Measurements from ENCODE around the gene FGB. TPM values are rescaled to one million over a fixed set of nuclear protein-coding genes. Genes with fewer than 3 reads are reported as not detected.

The FGB gene
- total and polyA plus RNA-seq, 2 of the 13 experiments (the other 11 are each of a cell fraction or from before 2014, with no cell fraction given): 226 to 784 TPM

GRCh38 chr4:154560824-154561231 is 2.0 kb upstream of the FGB start (continued):
- no peak for TF ChIP-seq ZMYM3 (CRISPR knock-in tag; IDR thresholded peaks at IDR 0.05)
- TF ChIP-seq KLF9 (CRISPR knock-in tag; IDR thresholded peaks at IDR 0.05; ENCODE audit: low read depth): no peak
- no peak for TF ChIP-seq ZNF160 (CRISPR knock-in tag; IDR thresholded peaks at IDR 0.05)
- TF ChIP-seq NR2C2 (CRISPR knock-in tag; IDR thresholded peaks at IDR 0.05; ENCODE audit: borderline replicate concordance): no peak; the same call in 1 of the 2 replicates
- TF ChIP-seq, protein P1, sequence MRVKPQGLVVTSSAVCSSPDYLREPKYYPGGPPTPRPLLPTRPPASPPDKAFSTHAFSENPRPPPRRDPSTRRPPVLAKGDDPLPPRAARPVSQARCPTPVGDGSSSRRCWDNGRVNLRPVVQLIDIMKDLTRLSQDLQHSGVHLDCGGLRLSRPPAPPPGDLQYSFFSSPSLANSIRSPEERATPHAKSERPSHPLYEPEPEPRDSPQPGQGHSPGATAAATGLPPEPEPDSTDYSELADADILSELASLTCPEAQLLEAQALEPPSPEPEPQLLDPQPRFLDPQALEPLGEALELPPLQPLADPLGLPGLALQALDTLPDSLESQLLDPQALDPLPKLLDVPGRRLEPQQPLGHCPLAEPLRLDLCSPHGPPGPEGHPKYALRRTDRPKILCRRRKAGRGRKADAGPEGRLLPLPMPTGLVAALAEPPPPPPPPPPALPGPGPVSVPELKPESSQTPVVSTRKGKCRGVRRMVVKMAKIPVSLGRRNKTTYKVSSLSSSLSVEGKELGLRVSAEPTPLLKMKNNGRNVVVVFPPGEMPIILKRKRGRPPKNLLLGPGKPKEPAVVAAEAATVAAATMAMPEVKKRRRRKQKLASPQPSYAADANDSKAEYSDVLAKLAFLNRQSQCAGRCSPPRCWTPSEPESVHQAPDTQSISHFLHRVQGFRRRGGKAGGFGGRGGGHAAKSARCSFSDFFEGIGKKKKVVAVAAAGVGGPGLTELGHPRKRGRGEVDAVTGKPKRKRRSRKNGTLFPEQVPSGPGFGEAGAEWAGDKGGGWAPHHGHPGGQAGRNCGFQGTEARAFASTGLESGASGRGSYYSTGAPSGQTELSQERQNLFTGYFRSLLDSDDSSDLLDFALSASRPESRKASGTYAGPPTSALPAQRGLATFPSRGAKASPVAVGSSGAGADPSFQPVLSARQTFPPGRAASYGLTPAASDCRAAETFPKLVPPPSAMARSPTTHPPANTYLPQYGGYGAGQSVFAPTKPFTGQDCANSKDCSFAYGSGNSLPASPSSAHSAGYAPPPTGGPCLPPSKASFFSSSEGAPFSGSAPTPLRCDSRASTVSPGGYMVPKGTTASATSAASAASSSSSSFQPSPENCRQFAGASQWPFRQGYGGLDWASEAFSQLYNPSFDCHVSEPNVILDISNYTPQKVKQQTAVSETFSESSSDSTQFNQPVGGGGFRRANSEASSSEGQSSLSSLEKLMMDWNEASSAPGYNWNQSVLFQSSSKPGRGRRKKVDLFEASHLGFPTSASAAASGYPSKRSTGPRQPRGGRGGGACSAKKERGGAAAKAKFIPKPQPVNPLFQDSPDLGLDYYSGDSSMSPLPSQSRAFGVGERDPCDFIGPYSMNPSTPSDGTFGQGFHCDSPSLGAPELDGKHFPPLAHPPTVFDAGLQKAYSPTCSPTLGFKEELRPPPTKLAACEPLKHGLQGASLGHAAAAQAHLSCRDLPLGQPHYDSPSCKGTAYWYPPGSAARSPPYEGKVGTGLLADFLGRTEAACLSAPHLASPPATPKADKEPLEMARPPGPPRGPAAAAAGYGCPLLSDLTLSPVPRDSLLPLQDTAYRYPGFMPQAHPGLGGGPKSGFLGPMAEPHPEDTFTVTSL (CRISPR knock-in tag; IDR thresholded peaks at IDR 0.05; ENCODE audit: borderline replicate concordance): no peak
- TF ChIP-seq ZKSCAN5 (CRISPR knock-in tag; IDR thresholded peaks at IDR 0.05): no peak
- TF ChIP-seq ZNF510 (CRISPR knock-in tag; IDR thresholded peaks at IDR 0.05; ENCODE audit: low read depth): no peak
- no peak for TF ChIP-seq SP2 (CRISPR knock-in tag; IDR thresholded peaks at IDR 0.05)
- no peak for TF ChIP-seq DZIP1 (CRISPR knock-in tag; IDR thresholded peaks at IDR 0.05)
- no peak for TF ChIP-seq PRMT3 (CRISPR knock-in tag; IDR thresholded peaks at IDR 0.05; ENCODE audit: borderline replicate concordance, low read depth)
- peak; percentile 86 for TF ChIP-seq FOXA3 (CRISPR knock-in tag; IDR thresholded peaks at IDR 0.05)
- TF ChIP-seq SALL1 (CRISPR knock-in tag; IDR thresholded peaks at IDR 0.05): peak; percentile 49; the same call in 1 of the 2 replicates
- TF ChIP-seq HNF4G (IDR thresholded peaks at IDR 0.05; ENCODE audit: borderline replicate concordance, low read depth, low read length): peak; percentile 70; the same call in 1 of the 2 replicates
- TF ChIP-seq HNF4G (CRISPR knock-in tag; IDR thresholded peaks at IDR 0.05; ENCODE audit: borderline replicate concordance, low read depth): no peak
- TF ChIP-seq ATRX (CRISPR knock-in tag; IDR thresholded peaks at IDR 0.05; ENCODE audit: borderline replicate concordance): no peak
- TF ChIP-seq MED1 (CRISPR knock-in tag; IDR thresholded peaks at IDR 0.05): peak; percentile 58
- no peak for TF ChIP-seq HBP1 (CRISPR knock-in tag; IDR thresholded peaks at IDR 0.05; ENCODE audit: low read depth)
- TF ChIP-seq, protein P2, sequence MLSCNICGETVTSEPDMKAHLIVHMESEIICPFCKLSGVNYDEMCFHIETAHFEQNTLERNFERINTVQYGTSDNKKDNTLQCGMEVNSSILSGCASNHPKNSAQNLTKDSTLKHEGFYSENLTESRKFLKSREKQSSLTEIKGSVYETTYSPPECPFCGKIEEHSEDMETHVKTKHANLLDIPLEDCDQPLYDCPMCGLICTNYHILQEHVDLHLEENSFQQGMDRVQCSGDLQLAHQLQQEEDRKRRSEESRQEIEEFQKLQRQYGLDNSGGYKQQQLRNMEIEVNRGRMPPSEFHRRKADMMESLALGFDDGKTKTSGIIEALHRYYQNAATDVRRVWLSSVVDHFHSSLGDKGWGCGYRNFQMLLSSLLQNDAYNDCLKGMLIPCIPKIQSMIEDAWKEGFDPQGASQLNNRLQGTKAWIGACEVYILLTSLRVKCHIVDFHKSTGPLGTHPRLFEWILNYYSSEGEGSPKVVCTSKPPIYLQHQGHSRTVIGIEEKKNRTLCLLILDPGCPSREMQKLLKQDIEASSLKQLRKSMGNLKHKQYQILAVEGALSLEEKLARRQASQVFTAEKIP (CRISPR knock-in tag; IDR thresholded peaks at IDR 0.05; ENCODE audit: borderline replicate concordance): no peak
- no peak for TF ChIP-seq ZSCAN9 (CRISPR knock-in tag; IDR thresholded peaks at IDR 0.05; ENCODE audit: borderline replicate concordance)
- TF ChIP-seq ZNF180 (CRISPR knock-in tag; IDR thresholded peaks at IDR 0.05; ENCODE audit: borderline replicate concordance, low read depth): no peak
